ENCODE data around the gene PCARE.
"Not testable (repeated sequence)": the region's sequence is repeated elsewhere in the genome, so short reads cannot be mapped to it uniquely, and the experiment has no call there.

PCARE gene

GRCh38 chr2:29096969-29097368 is 22.6 kb upstream of the PCARE start:
- DNase-seq = no peak

- DNase-seq = not testable (repeated sequence)
These were observed 16.0 kb upstream of the PCARE start for GRCh38 chr2:29090311-29090710.

GRCh38 chr2:29084554-29084953 is 10.2 kb upstream of the PCARE start:
- DNase-seq = no peak

- DNase-seq = no peak
These were observed 8.6 kb upstream of the PCARE start for GRCh38 chr2:29082804-29083495.

- DNase-seq = no peak
These were observed 6.8 kb upstream of the PCARE start for GRCh38 chr2:29080886-29081743.

GRCh38 chr2:29079887-29080286 is 5.6 kb upstream of the PCARE start:
- no peak for DNase-seq

GRCh38 chr2:29075894-29076705 is 1.8 kb upstream of the PCARE start:
- DNase-seq = no peak

GRCh38 chr2:29073933-29074332 is 390 bp downstream of the PCARE start:
- DNase-seq = no peak

GRCh38 chr2:29072971-29073725 is 1.2 kb downstream of the PCARE start:
- DNase-seq = no peak

GRCh38 chr2:29072251-29072650 is 2.1 kb downstream of the PCARE start:
- DNase-seq = no peak

- no peak for DNase-seq
These were observed 3.0 kb downstream of the PCARE start for GRCh38 chr2:29071032-29071975.

- DNase-seq = no peak
These were observed 3.8 kb downstream of the PCARE start for GRCh38 chr2:29070526-29070925.

- peak; percentile 44 to 52 for DNase-seq
These were observed 5.8 kb downstream of the PCARE start for GRCh38 chr2:29068513-29068912.

- DNase-seq = no peak
These were observed 7.2 kb downstream of the PCARE start for GRCh38 chr2:29066997-29067605.

GRCh38 chr2:29066271-29066860 is 8.0 kb downstream of the PCARE start:
- no peak for DNase-seq

GRCh38 chr2:29065068-29065811 is 9.1 kb downstream of the PCARE start:
- no peak for DNase-seq

- DNase-seq = no peak
These were observed 9.6 kb downstream of the PCARE start for GRCh38 chr2:29064746-29065067.

GRCh38 chr2:29064346-29064715 is 10.0 kb downstream of the PCARE start:
- DNase-seq = no peak

- no peak for DNase-seq
These were observed 10.5 kb downstream of the PCARE start for GRCh38 chr2:29063646-29064345.

Data from SHP77 (cell line).